ENCODE measurements around the gene NECTIN2. TPM values are rescaled to one million over a fixed set of nuclear protein-coding genes. Genes with fewer than 3 reads are reported as not detected.

The NECTIN2 gene
- total and polyA plus RNA-seq, 4 donors, result 49.4 to 77.5 (median 55.5) TPM

- H3K9me3 ChIP-seq (ENCODE audit: control insufficient read depth in 4 of 4, low read length in 3 of 4), result no peaks in the 10 kb centered on the region
- peaks cover 0 to 16% (median 4%) of the 10 kb centered on the region in 4 donors for H3K36me3 ChIP-seq (ENCODE audit: control insufficient read depth in 4 of 4, insufficient read depth in 3 of 4, low read depth in 1 of 4, low read length in 3 of 4)
- peak within 1 kb of the TSS; percentile 55 to 82 (median 70) for H3K4me3 ChIP-seq (ENCODE audit: low read depth in 1 of 3, low read length in 3 of 3)
- peak within 1 kb of the TSS; percentile 78 to 88 for H3K27ac ChIP-seq (ENCODE audit: low read depth in 1 of 2, low read length in 2 of 2)
- peak; percentile 70 for DNase-seq (ENCODE audit: low spot score)
- TF ChIP-seq RXRA (IDR thresholded peaks at IDR 0.05) (peak; percentile 56 to 63), SP1 (IDR thresholded peaks at IDR 0.05) (peak; percentile 68), FOXA1 (IDR thresholded peaks at IDR 0.05) (no peak), REST (IDR thresholded peaks at IDR 0.05) (peak; percentile 61), CTCF (IDR thresholded peaks at IDR 0.05; ENCODE audit: low read depth, low read length, missing input control) (no peak), NR2F2 (IDR thresholded peaks at IDR 0.05) (no peak), GABPA (IDR thresholded peaks at IDR 0.05 in 1 of 2, conservative IDR thresholded peaks at IDR 0.05 in 1 of 2) (no peak), JUND (IDR thresholded peaks at IDR 0.05) (peak in 1 of 2 donors; percentile 27), TAF1 (conservative IDR thresholded peaks at IDR 0.05) (peak; percentile 96), YY1 (IDR thresholded peaks at IDR 0.05) (no peak), ZBTB33 (IDR thresholded peaks at IDR 0.05) (no peak), HNF4A (conservative IDR thresholded peaks at IDR 0.05) (peak; percentile 42 to 59), EGR1 (IDR thresholded peaks at IDR 0.05; ENCODE audit: low read depth in 2 of 2) (no peak), HNF4G (IDR thresholded peaks at IDR 0.05) (no peak), FOXA2 (IDR thresholded peaks at IDR 0.05) (no peak), MAX (IDR thresholded peaks at IDR 0.05) (no peak), RAD21 (IDR thresholded peaks at IDR 0.05) (peak; percentile 1 to 20), ATF3 (IDR thresholded peaks at IDR 0.05) (peak; percentile 29)
- no peaks in the 10 kb centered on the region for H3K27me3 ChIP-seq (ENCODE audit: control insufficient read depth in 4 of 4, insufficient read depth in 4 of 4, low read length in 3 of 4)
- H3K4me1 ChIP-seq (ENCODE audit: control insufficient read depth in 4 of 4, insufficient read depth in 4 of 4, low read length in 3 of 4), result peaks cover 13 to 67% (median 42%) of the 10 kb centered on the region in 4 donors
- peak within 1 kb of the TSS; percentile 0 to 60 for H3K9ac ChIP-seq (ENCODE audit: low read depth in 1 of 2, low read length in 2 of 2)
- 3% methylated on average over 20 of the region's 20 CpGs for WGBS
Observed at GRCh38 chr19:44905437-44906160, 59.5 kb downstream of the NECTIN2 start, which contains the start of gene APOE. Gene APOE, plus strand, starts transcription at chr19:44905796. Its CDS starts 829 bp downstream, at chr19:44906625.

Measured in liver (tissue), 9 donors.